C4-2B (cell line): Measurements from ENCODE around the gene COL9A3.

Experiments
- ZFX ChIP-seq: fragments of 450-650 bp; IDR thresholded peaks from 2 replicates; pipeline ENCODE4 v1.6.1; 2017
- TF ChIP-seq, protein P1 (sequence below): fragments of 450-650 bp; conservative IDR thresholded peaks from 2 replicates; pipeline ENCODE4 v1.5.1; 2017; ENCODE audit warnings: mild to moderate bottlenecking

DNA sequence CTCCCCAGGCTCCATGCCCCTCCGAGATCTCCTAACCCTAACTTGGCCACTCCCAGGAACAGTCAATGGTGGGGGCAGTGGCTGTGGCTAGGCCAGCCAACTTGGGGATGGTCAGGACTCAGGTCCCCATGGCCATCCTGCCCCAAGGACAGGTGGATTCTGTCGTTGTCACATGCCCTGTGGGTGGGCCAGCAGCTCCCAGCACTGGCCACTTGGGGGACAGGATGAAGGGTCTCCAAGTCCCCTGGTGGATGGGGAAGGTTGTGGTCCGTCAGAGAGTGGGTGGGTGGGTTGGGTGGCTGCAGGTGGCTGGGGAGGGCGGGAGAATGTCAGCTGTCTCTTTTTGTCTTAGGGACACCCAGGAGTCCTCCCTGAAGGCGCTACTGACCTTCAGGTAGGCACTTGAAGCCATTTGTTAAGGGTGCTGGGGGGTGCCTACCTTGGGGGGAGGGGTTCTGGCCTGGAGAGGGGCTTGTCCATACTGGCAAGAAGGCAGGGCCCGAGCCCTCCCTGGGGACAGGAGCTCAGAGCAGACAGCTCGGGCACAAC, 5.5 kb downstream of the COL9A3 start:
- TF ChIP-seq, protein P1, sequence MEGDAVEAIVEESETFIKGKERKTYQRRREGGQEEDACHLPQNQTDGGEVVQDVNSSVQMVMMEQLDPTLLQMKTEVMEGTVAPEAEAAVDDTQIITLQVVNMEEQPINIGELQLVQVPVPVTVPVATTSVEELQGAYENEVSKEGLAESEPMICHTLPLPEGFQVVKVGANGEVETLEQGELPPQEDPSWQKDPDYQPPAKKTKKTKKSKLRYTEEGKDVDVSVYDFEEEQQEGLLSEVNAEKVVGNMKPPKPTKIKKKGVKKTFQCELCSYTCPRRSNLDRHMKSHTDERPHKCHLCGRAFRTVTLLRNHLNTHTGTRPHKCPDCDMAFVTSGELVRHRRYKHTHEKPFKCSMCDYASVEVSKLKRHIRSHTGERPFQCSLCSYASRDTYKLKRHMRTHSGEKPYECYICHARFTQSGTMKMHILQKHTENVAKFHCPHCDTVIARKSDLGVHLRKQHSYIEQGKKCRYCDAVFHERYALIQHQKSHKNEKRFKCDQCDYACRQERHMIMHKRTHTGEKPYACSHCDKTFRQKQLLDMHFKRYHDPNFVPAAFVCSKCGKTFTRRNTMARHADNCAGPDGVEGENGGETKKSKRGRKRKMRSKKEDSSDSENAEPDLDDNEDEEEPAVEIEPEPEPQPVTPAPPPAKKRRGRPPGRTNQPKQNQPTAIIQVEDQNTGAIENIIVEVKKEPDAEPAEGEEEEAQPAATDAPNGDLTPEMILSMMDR = no peak
- TF ChIP-seq ZFX = no peak
